MG63 (cell line): Measurements from ENCODE around the gene MACROD2. TPM values are rescaled to one million over a fixed set of nuclear protein-coding genes. Genes with fewer than 3 reads are reported as not detected.

Experiments used
- DNase-seq: peaks from one replicate; pipeline ENCODE4 v3.0.0-alpha.2; 2020
- H3K27me3 ChIP-seq: fragments of 250-450 bp; sonication (Bioruptor Pico); 2 replicates; pipeline ENCODE4 v1.5.1; 2020; ENCODE audit warnings: mild to moderate bottlenecking, moderate library complexity
- H3K36me3 ChIP-seq: fragments of 250-450 bp; sonication (Bioruptor Pico); 2 replicates; pipeline ENCODE4 v1.5.1; 2020; ENCODE audit warnings: mild to moderate bottlenecking, moderate library complexity
- H3K4me3 ChIP-seq: fragments of 250-450 bp; sonication (Bioruptor Pico); 2 replicates; pipeline ENCODE4 v1.5.1; 2020; ENCODE audit warnings: mild to moderate bottlenecking, moderate library complexity
- H3K9me3 ChIP-seq: fragments of 250-450 bp; sonication (Bioruptor Pico); 2 replicates; pipeline ENCODE4 v1.5.1; 2020; ENCODE audit warnings: mild to moderate bottlenecking, moderate library complexity
- total RNA-seq: library from RNA; depleted of rRNA; stranded (reverse); fragments of >200 nt; shearing (Covaris generic); gene quantifications from 2 replicates; pipeline ENCODE4 v1.2.3, GENCODE V29; 2014; ENCODE audit warnings: low replicate concordance

Gene MACROD2
- total RNA-seq, 1 experiment from 2014 or later, result 0.66 TPM

GRCh38 chr20:14790771-14791620, 795.7 kb downstream of the MACROD2 start:
- Histone ChIP-seq H3K9me3 (no peaks in the 10 kb centered on the region), H3K27me3 (no peaks in the 10 kb centered on the region), H3K4me3 (no peak overlapping the region), H3K36me3 (no peaks in the 10 kb centered on the region)
- no peak for DNase-seq

- no peak overlapping the region for H3K4me3 ChIP-seq
- no peak for DNase-seq
- no peaks in the 10 kb centered on the region for H3K27me3 ChIP-seq
- H3K9me3 ChIP-seq, result no peaks in the 10 kb centered on the region
- no peaks in the 10 kb centered on the region for H3K36me3 ChIP-seq
These were observed 797.6 kb downstream of the MACROD2 start for GRCh38 chr20:14792915-14793314.

GRCh38 chr20:14799545-14800216, 804.4 kb downstream of the MACROD2 start:
- Histone ChIP-seq H3K27me3 (no peaks in the 10 kb centered on the region), H3K9me3 (no peaks in the 10 kb centered on the region), H3K36me3 (no peaks in the 10 kb centered on the region), H3K4me3 (no peak overlapping the region)
- DNase-seq, result no peak

GRCh38 chr20:14800707-14801425, 805.5 kb downstream of the MACROD2 start:
- Histone ChIP-seq H3K36me3 (no peaks in the 10 kb centered on the region), H3K9me3 (no peaks in the 10 kb centered on the region), H3K4me3 (no peak overlapping the region), H3K27me3 (no peaks in the 10 kb centered on the region)
- DNase-seq, result no peak

- no peak for DNase-seq
- Histone ChIP-seq H3K27me3 (no peaks in the 10 kb centered on the region), H3K4me3 (no peak overlapping the region), H3K36me3 (no peaks in the 10 kb centered on the region), H3K9me3 (no peaks in the 10 kb centered on the region)
These were observed 806.4 kb downstream of the MACROD2 start for GRCh38 chr20:14801591-14802325.

- H3K4me3 ChIP-seq, result no peak overlapping the region
- H3K9me3 ChIP-seq, result no peaks in the 10 kb centered on the region
- H3K36me3 ChIP-seq, result no peaks in the 10 kb centered on the region
- DNase-seq, result no peak
- H3K27me3 ChIP-seq, result no peaks in the 10 kb centered on the region
These were observed 811.9 kb downstream of the MACROD2 start for GRCh38 chr20:14807224-14807623.

DNA sequence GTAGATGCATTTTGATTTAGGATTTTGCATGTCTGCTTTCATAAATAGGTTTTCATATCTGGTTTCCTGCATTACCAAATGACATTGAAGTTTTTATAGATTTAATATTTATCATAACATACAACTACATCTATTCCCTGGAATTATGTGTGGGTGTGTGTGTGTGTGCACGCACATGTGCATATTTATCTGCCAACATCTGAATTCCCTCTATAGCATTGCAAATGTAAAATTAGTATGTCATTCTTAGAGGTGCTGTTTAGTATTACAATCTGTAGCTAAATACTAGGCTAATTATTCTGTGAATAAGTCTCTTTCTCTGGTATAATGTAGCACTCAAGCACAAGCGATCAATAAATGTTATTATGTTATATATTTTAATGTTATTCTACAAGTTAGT, 820.0 kb downstream of the MACROD2 start:
- H3K27me3 ChIP-seq, result no peaks in the 10 kb centered on the region
- H3K9me3 ChIP-seq, result no peaks in the 10 kb centered on the region
- no peaks in the 10 kb centered on the region for H3K36me3 ChIP-seq
- no peak for DNase-seq
- no peak overlapping the region for H3K4me3 ChIP-seq

DNA sequence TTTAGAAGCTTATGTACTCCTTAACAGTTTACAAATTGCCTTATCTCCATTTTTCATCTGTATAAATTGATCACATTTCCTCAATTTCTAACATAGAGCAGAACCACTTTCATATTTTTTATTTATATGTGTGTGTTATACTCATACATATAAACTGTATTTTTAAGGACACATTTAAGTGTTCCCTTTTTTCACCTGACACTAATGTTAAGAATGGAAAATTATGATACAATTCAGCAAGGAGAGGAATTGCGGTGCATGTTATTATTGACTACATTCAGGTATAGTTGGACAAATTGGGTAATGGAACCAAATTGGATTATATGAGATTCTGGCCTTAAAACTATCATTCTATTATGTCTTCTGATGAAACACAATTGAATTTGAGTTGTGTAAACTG, 821.2 kb downstream of the MACROD2 start:
- Histone ChIP-seq H3K4me3 (no peak overlapping the region), H3K27me3 (no peaks in the 10 kb centered on the region), H3K9me3 (no peaks in the 10 kb centered on the region), H3K36me3 (no peaks in the 10 kb centered on the region)
- DNase-seq, result no peak

- no peak for DNase-seq
- no peaks in the 10 kb centered on the region for H3K27me3 ChIP-seq
- H3K9me3 ChIP-seq, result no peaks in the 10 kb centered on the region
- no peaks in the 10 kb centered on the region for H3K36me3 ChIP-seq
- H3K4me3 ChIP-seq, result no peak overlapping the region
These were observed 821.8 kb downstream of the MACROD2 start for GRCh38 chr20:14817101-14817500.

GRCh38 chr20:14820771-14821170, 825.5 kb downstream of the MACROD2 start:
- no peaks in the 10 kb centered on the region for H3K9me3 ChIP-seq
- no peak overlapping the region for H3K4me3 ChIP-seq
- DNase-seq, result no peak
- no peaks in the 10 kb centered on the region for H3K27me3 ChIP-seq
- H3K36me3 ChIP-seq, result no peaks in the 10 kb centered on the region

DNA sequence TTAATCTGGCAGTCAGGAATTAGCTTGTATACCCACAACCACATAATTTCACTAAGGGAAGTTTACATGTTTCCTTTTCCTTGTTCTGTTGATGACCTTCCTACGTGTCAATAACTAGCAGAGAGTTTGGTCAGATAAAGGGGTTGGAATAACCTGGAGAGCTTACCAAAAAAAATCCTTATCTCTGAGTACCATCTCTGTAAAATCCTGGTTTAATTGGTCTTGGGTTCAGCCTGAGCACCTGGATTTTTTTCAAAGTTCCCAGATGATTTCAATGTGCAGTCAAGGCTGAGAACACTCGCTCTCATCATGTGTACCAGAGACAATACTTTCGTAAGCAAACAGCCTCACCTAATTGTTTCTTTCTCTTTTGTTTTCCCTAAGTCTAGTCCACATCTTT, 825.9 kb downstream of the MACROD2 start:
- Histone ChIP-seq H3K36me3 (no peaks in the 10 kb centered on the region), H3K9me3 (no peaks in the 10 kb centered on the region), H3K4me3 (no peak overlapping the region), H3K27me3 (no peaks in the 10 kb centered on the region)
- DNase-seq, result no peak

GRCh38 chr20:14824996-14825395, 829.7 kb downstream of the MACROD2 start:
- no peak for DNase-seq
- H3K36me3 ChIP-seq, result no peaks in the 10 kb centered on the region

GRCh38 chr20:14826543-14827313, 831.4 kb downstream of the MACROD2 start:
- Histone ChIP-seq H3K36me3 (no peaks in the 10 kb centered on the region), H3K27me3 (no peaks in the 10 kb centered on the region), H3K4me3 (no peak overlapping the region), H3K9me3 (no peaks in the 10 kb centered on the region)
- no peak for DNase-seq

More at GRCh38 chr20:14824996-14825395, 829.7 kb downstream of the MACROD2 start:
- Histone ChIP-seq H3K27me3 (no peaks in the 10 kb centered on the region), H3K9me3 (no peaks in the 10 kb centered on the region), H3K4me3 (no peak overlapping the region)

GRCh38 chr20:14828459-14828858, 833.1 kb downstream of the MACROD2 start:
- no peak overlapping the region for H3K4me3 ChIP-seq
- no peaks in the 10 kb centered on the region for H3K36me3 ChIP-seq
- DNase-seq, result no peak
- no peaks in the 10 kb centered on the region for H3K9me3 ChIP-seq
- no peaks in the 10 kb centered on the region for H3K27me3 ChIP-seq

DNA sequence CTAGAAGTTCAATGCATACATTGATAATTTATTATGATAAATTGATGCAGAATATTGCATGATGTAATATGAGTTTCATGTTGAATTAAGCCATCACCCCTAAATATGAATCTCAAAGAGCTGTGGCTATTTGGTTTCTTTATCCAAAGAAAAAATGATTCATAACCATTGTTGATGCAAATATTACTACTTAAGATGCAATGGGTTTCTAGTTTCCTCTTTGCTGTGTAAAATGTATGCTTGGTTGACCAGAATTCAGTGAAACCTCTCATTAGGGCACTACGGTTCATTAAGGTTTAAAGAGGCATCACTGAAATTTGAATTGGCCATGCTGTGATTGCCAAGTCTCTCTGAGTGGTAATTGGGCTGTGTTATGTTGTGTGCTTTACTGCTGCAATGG, 834.6 kb downstream of the MACROD2 start:
- no peak overlapping the region for H3K4me3 ChIP-seq
- no peak for DNase-seq
- no peaks in the 10 kb centered on the region for H3K9me3 ChIP-seq
- H3K27me3 ChIP-seq, result no peaks in the 10 kb centered on the region
- H3K36me3 ChIP-seq, result no peaks in the 10 kb centered on the region

DNA sequence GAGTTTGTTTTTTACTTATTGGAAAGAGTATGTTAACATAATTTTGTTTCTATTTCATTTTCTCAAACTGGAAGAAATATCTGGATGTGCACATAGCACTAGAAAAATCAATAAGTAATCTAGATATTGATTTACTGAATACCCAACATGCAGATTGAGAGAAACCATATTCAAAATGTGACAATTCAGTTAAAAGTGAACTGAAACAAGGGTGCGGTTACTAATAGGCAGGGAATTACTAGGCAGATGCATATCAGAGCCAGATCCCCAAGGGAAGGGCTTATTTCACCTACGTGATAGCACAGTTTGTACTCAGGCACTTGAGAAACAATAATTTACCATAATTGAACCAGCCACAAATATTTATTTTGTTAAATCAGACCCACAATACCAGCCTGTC, 835.1 kb downstream of the MACROD2 start:
- H3K9me3 ChIP-seq, result no peaks in the 10 kb centered on the region
- no peak overlapping the region for H3K4me3 ChIP-seq
- no peaks in the 10 kb centered on the region for H3K36me3 ChIP-seq
- DNase-seq, result no peak
- H3K27me3 ChIP-seq, result no peaks in the 10 kb centered on the region
